ENCODE results near the gene ZBTB40.

DNA sequence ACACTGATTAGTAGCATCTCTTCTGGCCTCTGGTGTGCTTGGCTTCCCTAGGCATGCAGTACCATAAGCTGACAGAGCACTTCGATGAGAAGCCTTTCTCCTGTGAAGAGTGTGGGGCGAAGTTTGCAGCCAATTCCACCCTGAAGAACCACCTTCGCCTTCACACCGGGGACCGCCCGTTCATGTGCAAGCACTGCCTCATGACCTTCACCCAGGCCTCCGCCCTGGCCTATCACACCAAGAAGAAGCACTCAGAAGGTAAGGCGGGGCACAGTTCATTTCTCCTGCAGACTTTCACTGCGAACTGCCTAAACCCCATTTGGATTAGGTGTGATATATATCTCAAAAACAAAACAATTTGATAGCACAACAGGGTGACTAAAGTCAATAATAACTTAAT lies 61.2 kb downstream of the ZBTB40 start:
- no peak for TF ChIP-seq CTCF (IDR thresholded peaks at IDR 0.05)
- TF ChIP-seq, protein P1, sequence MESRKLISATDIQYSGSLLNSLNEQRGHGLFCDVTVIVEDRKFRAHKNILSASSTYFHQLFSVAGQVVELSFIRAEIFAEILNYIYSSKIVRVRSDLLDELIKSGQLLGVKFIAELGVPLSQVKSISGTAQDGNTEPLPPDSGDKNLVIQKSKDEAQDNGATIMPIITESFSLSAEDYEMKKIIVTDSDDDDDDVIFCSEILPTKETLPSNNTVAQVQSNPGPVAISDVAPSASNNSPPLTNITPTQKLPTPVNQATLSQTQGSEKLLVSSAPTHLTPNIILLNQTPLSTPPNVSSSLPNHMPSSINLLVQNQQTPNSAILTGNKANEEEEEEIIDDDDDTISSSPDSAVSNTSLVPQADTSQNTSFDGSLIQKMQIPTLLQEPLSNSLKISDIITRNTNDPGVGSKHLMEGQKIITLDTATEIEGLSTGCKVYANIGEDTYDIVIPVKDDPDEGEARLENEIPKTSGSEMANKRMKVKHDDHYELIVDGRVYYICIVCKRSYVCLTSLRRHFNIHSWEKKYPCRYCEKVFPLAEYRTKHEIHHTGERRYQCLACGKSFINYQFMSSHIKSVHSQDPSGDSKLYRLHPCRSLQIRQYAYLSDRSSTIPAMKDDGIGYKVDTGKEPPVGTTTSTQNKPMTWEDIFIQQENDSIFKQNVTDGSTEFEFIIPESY (IDR thresholded peaks at IDR 0.05; ENCODE audit: borderline replicate concordance, low read depth): no peak
- no peak for TF ChIP-seq POLR2AphosphoS5 (IDR thresholded peaks at IDR 0.05; ENCODE audit: low read depth, low read length)
- no peak for TF ChIP-seq TEAD4 (IDR thresholded peaks at IDR 0.05; ENCODE audit: borderline replicate concordance, insufficient read depth)
- no peak for TF ChIP-seq CHD2 (IDR thresholded peaks at IDR 0.05; ENCODE audit: low read length, partially characterized antibody)
- TF ChIP-seq MXI1 (IDR thresholded peaks at IDR 0.05; ENCODE audit: low read depth, low read length): no peak
- no peak for TF ChIP-seq TAF1 (IDR thresholded peaks at IDR 0.05; ENCODE audit: borderline replicate concordance, low read depth, low read length)
- TF ChIP-seq MAX (IDR thresholded peaks at IDR 0.05; ENCODE audit: low read depth): no peak
- no peak for TF ChIP-seq RAD21 (IDR thresholded peaks at IDR 0.05; ENCODE audit: low read length)
- TF ChIP-seq EP300 (IDR thresholded peaks at IDR 0.05; ENCODE audit: borderline replicate concordance in 1 of 2, low read depth in 1 of 2, low read length in 1 of 2): no peak
- TF ChIP-seq, protein P2, sequence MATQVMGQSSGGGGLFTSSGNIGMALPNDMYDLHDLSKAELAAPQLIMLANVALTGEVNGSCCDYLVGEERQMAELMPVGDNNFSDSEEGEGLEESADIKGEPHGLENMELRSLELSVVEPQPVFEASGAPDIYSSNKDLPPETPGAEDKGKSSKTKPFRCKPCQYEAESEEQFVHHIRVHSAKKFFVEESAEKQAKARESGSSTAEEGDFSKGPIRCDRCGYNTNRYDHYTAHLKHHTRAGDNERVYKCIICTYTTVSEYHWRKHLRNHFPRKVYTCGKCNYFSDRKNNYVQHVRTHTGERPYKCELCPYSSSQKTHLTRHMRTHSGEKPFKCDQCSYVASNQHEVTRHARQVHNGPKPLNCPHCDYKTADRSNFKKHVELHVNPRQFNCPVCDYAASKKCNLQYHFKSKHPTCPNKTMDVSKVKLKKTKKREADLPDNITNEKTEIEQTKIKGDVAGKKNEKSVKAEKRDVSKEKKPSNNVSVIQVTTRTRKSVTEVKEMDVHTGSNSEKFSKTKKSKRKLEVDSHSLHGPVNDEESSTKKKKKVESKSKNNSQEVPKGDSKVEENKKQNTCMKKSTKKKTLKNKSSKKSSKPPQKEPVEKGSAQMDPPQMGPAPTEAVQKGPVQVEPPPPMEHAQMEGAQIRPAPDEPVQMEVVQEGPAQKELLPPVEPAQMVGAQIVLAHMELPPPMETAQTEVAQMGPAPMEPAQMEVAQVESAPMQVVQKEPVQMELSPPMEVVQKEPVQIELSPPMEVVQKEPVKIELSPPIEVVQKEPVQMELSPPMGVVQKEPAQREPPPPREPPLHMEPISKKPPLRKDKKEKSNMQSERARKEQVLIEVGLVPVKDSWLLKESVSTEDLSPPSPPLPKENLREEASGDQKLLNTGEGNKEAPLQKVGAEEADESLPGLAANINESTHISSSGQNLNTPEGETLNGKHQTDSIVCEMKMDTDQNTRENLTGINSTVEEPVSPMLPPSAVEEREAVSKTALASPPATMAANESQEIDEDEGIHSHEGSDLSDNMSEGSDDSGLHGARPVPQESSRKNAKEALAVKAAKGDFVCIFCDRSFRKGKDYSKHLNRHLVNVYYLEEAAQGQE (IDR thresholded peaks at IDR 0.05; ENCODE audit: low read depth, low read length): no peak
- TF ChIP-seq EZH2phosphoT487 (IDR thresholded peaks at IDR 0.05; ENCODE audit: borderline replicate concordance, low read depth): no peak
- no peak for TF ChIP-seq YY1 (IDR thresholded peaks at IDR 0.05; ENCODE audit: low read depth)
